NCI-H82 (cell line): Measurements from ENCODE around the gene CD200R1L.

Experiments
- DNase-seq: peaks from one replicate; lab custom pipeline; 2025; lab: John Stamatoyannopoulos, UW

Gene CD200R1L

GRCh38 chr3:112818289-112818688, 28.4 kb downstream of the CD200R1L start:
- DNase-seq = no peak

- DNase-seq = no peak
These were observed 28.9 kb downstream of the CD200R1L start for GRCh38 chr3:112817797-112818196.

- no peak for DNase-seq
These were observed 29.4 kb downstream of the CD200R1L start for GRCh38 chr3:112817271-112817670.

- DNase-seq = no peak
These were observed 30.7 kb downstream of the CD200R1L start for GRCh38 chr3:112815981-112816380.

GRCh38 chr3:112814266-112814665, 32.4 kb downstream of the CD200R1L start:
- peak; percentile 20 for DNase-seq

- no peak for DNase-seq
These were observed 32.9 kb downstream of the CD200R1L start for GRCh38 chr3:112813723-112814171.

- no peak for DNase-seq
These were observed 33.6 kb downstream of the CD200R1L start for GRCh38 chr3:112813016-112813415.

- DNase-seq = no peak
These were observed 34.6 kb downstream of the CD200R1L start for GRCh38 chr3:112811917-112812660.

GRCh38 chr3:112811131-112811884, 35.4 kb downstream of the CD200R1L start:
- DNase-seq = peak; percentile 5

GRCh38 chr3:112810561-112810960, 36.1 kb downstream of the CD200R1L start:
- DNase-seq = no peak

- no peak for DNase-seq
These were observed 38.5 kb downstream of the CD200R1L start for GRCh38 chr3:112808136-112808535.

- DNase-seq = no peak
These were observed 39.0 kb downstream of the CD200R1L start for GRCh38 chr3:112807685-112808084.

- no peak for DNase-seq
These were observed 39.8 kb downstream of the CD200R1L start for GRCh38 chr3:112806903-112807302.

- DNase-seq = no peak
These were observed 41.5 kb downstream of the CD200R1L start for GRCh38 chr3:112805126-112805525.

- no peak for DNase-seq
These were observed 42.6 kb downstream of the CD200R1L start for GRCh38 chr3:112804021-112804420.

GRCh38 chr3:112803467-112803866, 43.2 kb downstream of the CD200R1L start:
- no peak for DNase-seq

GRCh38 chr3:112802338-112802737, 44.3 kb downstream of the CD200R1L start:
- DNase-seq = no peak

- DNase-seq = no peak
These were observed 46.7 kb downstream of the CD200R1L start for GRCh38 chr3:112799946-112800345.

GRCh38 chr3:112794622-112795172, 52.0 kb downstream of the CD200R1L start:
- no peak for DNase-seq

- no peak for DNase-seq
These were observed 53.2 kb downstream of the CD200R1L start for GRCh38 chr3:112793326-112794081.

GRCh38 chr3:112791736-112792135, 54.9 kb downstream of the CD200R1L start:
- no peak for DNase-seq

GRCh38 chr3:112789787-112790186, 56.9 kb downstream of the CD200R1L start:
- DNase-seq = no peak
